Aorta (tissue), 5 donors: ENCODE results near the gene ARFGAP1. TPM values are rescaled to one million over a fixed set of nuclear protein-coding genes. Genes with fewer than 3 reads are reported as not detected.

Source experiments
- ATAC-seq: fragments of 200-7000 bp; cut with Tn5 transposase; one replicate; pipeline ENCODE4 v1.9.1; 2022; ENCODE audit warnings: moderate library complexity; ENCODE audit not compliant: low FRiP score
- DNase-seq, 2 donors: peaks; one replicate each; pipeline ENCODE4 v3.0.0-alpha.2; 2020
- H3K27ac ChIP-seq, 2 donors: one replicate each; pipeline ENCODE4 v1.5.1; 2013; ENCODE audit warnings: low read length in 2 of 2, mild to moderate bottlenecking in 2 of 2, moderate library complexity in 2 of 2, control low read depth in 1 of 2, inconsistent platforms in 1 of 2, low read depth in 1 of 2
- H3K27me3 ChIP-seq, 2 donors: one replicate each; pipeline ENCODE4 v1.6.1; 2013; ENCODE audit warnings: control low read depth in 1 of 2, low read length in 1 of 2, mild to moderate bottlenecking in 1 of 2, moderate library complexity in 1 of 2; ENCODE audit not compliant: insufficient read depth in 2 of 2, control insufficient read depth in 1 of 2
- H3K36me3 ChIP-seq, 2 donors: one replicate each; pipeline ENCODE4 v1.6.1; 2013; ENCODE audit warnings: control low read depth in 1 of 2, low read length in 1 of 2, mild to moderate bottlenecking in 1 of 2; ENCODE audit not compliant: insufficient read depth in 2 of 2, control insufficient read depth in 1 of 2
- H3K4me1 ChIP-seq, 2 donors: one replicate each; pipeline ENCODE4 v1.6.1; 2013; ENCODE audit warnings: low read length in 2 of 2, control low read depth in 1 of 2, mild to moderate bottlenecking in 1 of 2, moderate library complexity in 1 of 2; ENCODE audit not compliant: insufficient read depth in 2 of 2, control insufficient read depth in 1 of 2
- H3K4me3 ChIP-seq, 2 donors: one replicate each; pipeline ENCODE4 v1.5.1; 2013; ENCODE audit warnings: low read length in 2 of 2, control low read depth in 1 of 2, mild to moderate bottlenecking in 1 of 2
- H3K9me3 ChIP-seq: one replicate; pipeline ENCODE4 v1.6.1; 2013; ENCODE audit warnings: mild to moderate bottlenecking, low read length; ENCODE audit not compliant: control insufficient read depth
- WGBS, 2 donors: extraction: QIAGEN DNeasy Blood & Tissue Kit; methylation state at CpG; one replicate each; pipeline ENCODE4 v1.1.7; 2013; 5-methylcytosine and 5-hydroxymethylcytosine counted together
- intact Hi-C, 2 donors: fragments of 100-400 bp; cut with DNase I; formaldehyde crosslinking; loops; one replicate each; pipeline versions ENCODE4 v1.14.2 to v1.15.0; 2022
- polyA plus RNA-seq, 2 donors: library from polyadenylated mRNA; stranded (reverse); fragments of 200-250 nt; gene quantifications; one replicate each; pipeline ENCODE4 v1.2.3, GENCODE V29; 2013
- total RNA-seq, 2 donors: library from RNA; stranded (reverse); fragmentation: NEBNext Ultra II Directional; extraction: Animal tissue kit (Norgen Biotek cat#: 25700); gene quantifications; one replicate each; pipeline ENCODE4 v1.2.1, GENCODE V29; 2021
- donor health status: healthy with polysubstance abuse.
- donor health status: Bipolar disorder and iron deficiency.
- donor health status: DM: no; HTN: no; CAD: no.
- donor health status: DM: no; HTN: no; CAD: no.
- donor health status: DM: yes; HTN: yes; CAD: no.

Gene ARFGAP1
- total and polyA plus RNA-seq, 4 donors, result 21.7 to 202 (median 81.9) TPM

GRCh38 chr20:63261795-63262528 is 10.7 kb upstream of the ARFGAP1 start:
- 35 to 41% methylated on average over 28 to 30 of the region's 30 CpGs for WGBS, 2 donors
- no peak for ATAC-seq
- no peaks in the 10 kb centered on the region for H3K4me1 ChIP-seq
- no peaks in the 10 kb centered on the region for H3K9me3 ChIP-seq
- H3K4me3 ChIP-seq, result no peak overlapping the region
- intact Hi-C loops, result no loop called here
- H3K36me3 ChIP-seq, result no peaks in the 10 kb centered on the region
- DNase-seq, result no peak
- no peak overlapping the region for H3K27ac ChIP-seq
- H3K27me3 ChIP-seq, result no peaks in the 10 kb centered on the region

- Histone ChIP-seq H3K4me3 (no peak overlapping the region), H3K4me1 (no peaks in the 10 kb centered on the region), H3K36me3 (no peaks in the 10 kb centered on the region), H3K27me3 (no peaks in the 10 kb centered on the region), H3K27ac (no peak overlapping the region), H3K9me3 (no peaks in the 10 kb centered on the region)
- intact Hi-C loops, result no loop called here
- DNase-seq (no peak), ATAC-seq (no peak)
- WGBS, 2 donors, result 77 to 78% methylated on average over 9 of the region's 9 CpGs
Observed at GRCh38 chr20:63262836-63263235, 9.8 kb upstream of the ARFGAP1 start.

GRCh38 chr20:63264000-63264399 is 8.6 kb upstream of the ARFGAP1 start:
- intact Hi-C loops, result no loop called here
- Histone ChIP-seq H3K9me3 (no peaks in the 10 kb centered on the region), H3K27ac (no peak overlapping the region), H3K4me1 (no peaks in the 10 kb centered on the region), H3K4me3 (no peak overlapping the region), H3K36me3 (no peaks in the 10 kb centered on the region), H3K27me3 (no peaks in the 10 kb centered on the region)
- DNase-seq, result no peak
- ATAC-seq, result no peak
- 83 to 84% methylated on average over 10 of the region's 10 CpGs for WGBS, 2 donors

GRCh38 chr20:63264519-63264918 is 8.1 kb upstream of the ARFGAP1 start:
- no peaks in the 10 kb centered on the region for H3K27me3 ChIP-seq
- 35 to 36% methylated on average over 14 of the region's 14 CpGs for WGBS, 2 donors
- no peaks in the 10 kb centered on the region for H3K9me3 ChIP-seq
- ATAC-seq (no peak), DNase-seq (no peak)
- H3K36me3 ChIP-seq, result no peaks in the 10 kb centered on the region
- no peak overlapping the region for H3K4me3 ChIP-seq
- no peak overlapping the region for H3K27ac ChIP-seq
- H3K4me1 ChIP-seq, result no peaks in the 10 kb centered on the region
- intact Hi-C loops, result no loop called here

- ATAC-seq (no peak), DNase-seq (no peak)
- no peaks in the 10 kb centered on the region for H3K36me3 ChIP-seq
- H3K27ac ChIP-seq, result no peak overlapping the region
- WGBS, 2 donors, result 74 to 75% methylated on average over 12 of the region's 12 CpGs
- H3K4me3 ChIP-seq, result no peak overlapping the region
- no peaks in the 10 kb centered on the region for H3K4me1 ChIP-seq
- no peaks in the 10 kb centered on the region for H3K9me3 ChIP-seq
- H3K27me3 ChIP-seq, result no peaks in the 10 kb centered on the region
- intact Hi-C loops, result no loop called here
Observed at GRCh38 chr20:63265891-63266515, 6.6 kb upstream of the ARFGAP1 start.

GRCh38 chr20:63267691-63268090 is 4.9 kb upstream of the ARFGAP1 start:
- intact Hi-C loops, result no loop called here
- Histone ChIP-seq H3K4me1 (no peaks in the 10 kb centered on the region), H3K27me3 (no peaks in the 10 kb centered on the region), H3K4me3 (no peak overlapping the region), H3K9me3 (no peaks in the 10 kb centered on the region), H3K27ac (no peak overlapping the region), H3K36me3 (no peaks in the 10 kb centered on the region)
- no peak for ATAC-seq
- WGBS, 2 donors, result 77 to 80% methylated on average over 9 of the region's 9 CpGs
- no peak for DNase-seq

- H3K36me3 ChIP-seq, result no peaks in the 10 kb centered on the region
- no peak for ATAC-seq
- 42 to 54% methylated on average over 7 of the region's 7 CpGs for WGBS, 2 donors
Observed at GRCh38 chr20:63268256-63268655, 4.4 kb upstream of the ARFGAP1 start.

GRCh38 chr20:63268671-63269439 is 3.8 kb upstream of the ARFGAP1 start:
- ATAC-seq (no peak), DNase-seq (no peak)
- WGBS, 2 donors, result 30 to 34% methylated on average over 18 of the region's 18 CpGs
- Histone ChIP-seq H3K4me1 (no peaks in the 10 kb centered on the region), H3K27me3 (no peaks in the 10 kb centered on the region), H3K27ac (no peak overlapping the region), H3K9me3 (no peaks in the 10 kb centered on the region), H3K36me3 (no peaks in the 10 kb centered on the region), H3K4me3 (no peak overlapping the region)
- intact Hi-C loops, result no loop called here

More at GRCh38 chr20:63268256-63268655, 4.4 kb upstream of the ARFGAP1 start:
- Histone ChIP-seq H3K27ac (no peak overlapping the region), H3K4me1 (no peaks in the 10 kb centered on the region), H3K9me3 (no peaks in the 10 kb centered on the region), H3K4me3 (no peak overlapping the region), H3K27me3 (no peaks in the 10 kb centered on the region)
- intact Hi-C loops, result no loop called here
- no peak for DNase-seq
